Gastrocnemius medialis (tissue), 4 donors: Measurements from ENCODE around the gene GPATCH8.

Experiments
- CTCF ChIP-seq, 5 experiments: fragments of 450-650 bp in 3 of 5; fragments of 200-600 bp in 2 of 5; sonication (generic) in 2 of 5; IDR thresholded peaks in 4 of 5; conservative IDR thresholded peaks in 1 of 5; 1 replicate in 4 of 5; 2 replicates in 1 of 5; pipeline ENCODE4 v1.5.1; 2016 to 2019; ENCODE audit warnings: antibody characterized with exemption in 5 of 5, mild to moderate bottlenecking in 3 of 5, moderate library complexity in 3 of 5
- POLR2A ChIP-seq, 2 donors: fragments of 450-650 bp; IDR thresholded peaks; one replicate each; pipeline ENCODE4 v1.6.1; 2017; ENCODE audit warnings: antibody characterized with exemption in 2 of 2, mild to moderate bottlenecking in 2 of 2, moderate library complexity in 2 of 2

GRCh38 chr17:44469676-44470075, 33.5 kb downstream of the GPATCH8 start:
- no peak for TF ChIP-seq CTCF (IDR thresholded peaks at IDR 0.05 in 4 of 5, conservative IDR thresholded peaks at IDR 0.05 in 1 of 5)
- TF ChIP-seq POLR2A (IDR thresholded peaks at IDR 0.05), result no peak
